Astrocyte of the spinal cord (primary cell): ENCODE data around the gene TREH.
"Not testable (repeated sequence)": the region's sequence is repeated elsewhere in the genome, so short reads cannot be mapped to it uniquely, and the experiment has no call there.

ENCODE experiments used
- DNase-seq: peaks from one replicate; pipeline ENCODE4 v3.0.0; 2011; ENCODE audit warnings: low read depth, low spot score
- H3K4me3 ChIP-seq: 2 replicates; pipeline ENCODE4 v1.5.1; 2011; ENCODE audit warnings: low read depth, mild to moderate bottlenecking, low read length, moderate library complexity
- CTCF ChIP-seq: IDR thresholded peaks from 2 replicates; pipeline ENCODE4 v1.5.1; 2012; ENCODE audit warnings: low read depth, mild to moderate bottlenecking, low read length, inconsistent platforms
- in situ Hi-C: cut with HindIII; loops from 2 replicates; pipeline ENCODE4 v1.10.0; 2017; ENCODE audit warnings: low sequenced_read_pairs

Gene TREH

GRCh38 chr11:118618991-118619375 is 60.5 kb downstream of the TREH start:
- in situ Hi-C loops: no loop called here
- DNase-seq: peak; percentile 92
- no peak overlapping the region for H3K4me3 ChIP-seq
- TF ChIP-seq CTCF: no peak

- TF ChIP-seq CTCF: no peak
- DNase-seq: peak; percentile 81
- in situ Hi-C loops: no loop called here
- no peak overlapping the region for H3K4me3 ChIP-seq
Observed at GRCh38 chr11:118618115-118618990, 61.1 kb downstream of the TREH start.

- H3K4me3 ChIP-seq: no peak overlapping the region
- no peak for DNase-seq
- in situ Hi-C loops: no loop called here
- TF ChIP-seq CTCF: no peak
Observed at GRCh38 chr11:118615976-118616371, 63.5 kb downstream of the TREH start.

GRCh38 chr11:118615282-118615975 is 64.0 kb downstream of the TREH start:
- in situ Hi-C loops: no loop called here
- H3K4me3 ChIP-seq: no peak overlapping the region
- no peak for TF ChIP-seq CTCF
- DNase-seq: no peak

GRCh38 chr11:118614511-118614910 is 64.9 kb downstream of the TREH start:
- no peak overlapping the region for H3K4me3 ChIP-seq
- no peak for DNase-seq
- TF ChIP-seq CTCF: no peak
- in situ Hi-C loops: no loop called here

DNA sequence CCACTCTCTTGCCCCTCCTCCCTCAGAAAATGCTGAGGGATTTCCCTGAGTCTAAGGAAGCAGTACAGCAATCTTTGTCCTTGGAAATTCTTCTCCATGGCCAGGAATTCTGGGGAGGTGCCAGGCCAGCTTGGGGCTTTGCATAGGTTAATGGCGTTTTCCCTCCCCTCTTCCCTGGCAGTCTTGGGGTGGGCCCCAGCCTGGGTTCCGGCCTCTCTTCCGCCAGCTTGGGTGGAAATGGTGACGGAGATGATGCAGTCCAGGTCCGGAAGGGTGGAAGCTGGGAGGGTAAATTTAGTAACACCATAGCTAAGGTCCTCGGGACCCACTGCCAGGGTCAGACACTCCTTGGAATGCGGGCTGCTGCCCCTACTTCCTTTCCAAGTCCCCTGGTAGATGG is 67.1 kb downstream of the TREH start:
- TF ChIP-seq CTCF: no peak
- in situ Hi-C loops: no loop called here
- H3K4me3 ChIP-seq: no peak overlapping the region

GRCh38 chr11:118611433-118611795 is 68.0 kb downstream of the TREH start:
- DNase-seq, H3K4me3 ChIP-seq, in situ Hi-C loops: not testable (repeated sequence)

More for the DNA sequence above, 67.1 kb downstream of the TREH start:
- DNase-seq: no peak
